Sigmoid colon (tissue), 4 donors: ENCODE results near the gene TAS1R1.

Source experiments
- EP300 ChIP-seq, 4 donors: sonication (generic); formaldehyde crosslinking; IDR thresholded peaks; one replicate each; pipeline ENCODE4 v1.6.1; 2017; ENCODE audit warnings: antibody characterized with exemption in 4 of 4
- POLR2A ChIP-seq, 2 donors: fragments of 450-650 bp; IDR thresholded peaks; one replicate each; pipeline ENCODE4 v1.6.1; 2016; ENCODE audit warnings: antibody characterized with exemption in 2 of 2, mild to moderate bottlenecking in 2 of 2, moderate library complexity in 2 of 2
- POLR2AphosphoS5 ChIP-seq, 4 donors: sonication (generic); formaldehyde crosslinking; IDR thresholded peaks; one replicate each; pipeline ENCODE4 v1.6.1; 2017; ENCODE audit warnings: antibody characterized with exemption in 4 of 4
- TF ChIP-seq, protein P1 (sequence below), 4 experiments: fragments of 450-650 bp in 3 of 4; fragments of 200-600 bp in 1 of 4; IDR thresholded peaks; one replicate each; pipeline ENCODE4 v1.5.1; 2016 to 2019; ENCODE audit warnings: antibody characterized with exemption in 4 of 4, mild to moderate bottlenecking in 3 of 4, moderate library complexity in 2 of 4

DNA sequence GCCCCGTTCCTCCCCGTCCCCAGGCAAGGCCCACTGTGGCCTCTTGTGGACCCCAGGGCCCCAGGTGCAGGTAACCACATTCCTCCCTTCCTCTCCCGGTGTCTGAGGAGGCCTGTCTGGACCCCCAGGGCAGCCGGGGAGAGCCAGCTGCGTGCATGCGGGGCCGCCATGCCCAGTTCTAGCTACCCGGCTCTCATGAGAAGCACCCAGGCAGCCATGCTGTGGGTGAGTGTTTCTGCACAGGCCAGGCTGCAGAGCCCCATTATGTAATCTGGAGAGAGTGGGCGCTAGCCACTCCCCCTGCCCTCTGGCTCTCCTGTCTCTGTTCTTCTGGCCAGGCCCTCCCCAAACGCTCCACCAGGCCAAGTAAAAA, 45.2 kb upstream of the TAS1R1 start:
- TF ChIP-seq, protein P1, sequence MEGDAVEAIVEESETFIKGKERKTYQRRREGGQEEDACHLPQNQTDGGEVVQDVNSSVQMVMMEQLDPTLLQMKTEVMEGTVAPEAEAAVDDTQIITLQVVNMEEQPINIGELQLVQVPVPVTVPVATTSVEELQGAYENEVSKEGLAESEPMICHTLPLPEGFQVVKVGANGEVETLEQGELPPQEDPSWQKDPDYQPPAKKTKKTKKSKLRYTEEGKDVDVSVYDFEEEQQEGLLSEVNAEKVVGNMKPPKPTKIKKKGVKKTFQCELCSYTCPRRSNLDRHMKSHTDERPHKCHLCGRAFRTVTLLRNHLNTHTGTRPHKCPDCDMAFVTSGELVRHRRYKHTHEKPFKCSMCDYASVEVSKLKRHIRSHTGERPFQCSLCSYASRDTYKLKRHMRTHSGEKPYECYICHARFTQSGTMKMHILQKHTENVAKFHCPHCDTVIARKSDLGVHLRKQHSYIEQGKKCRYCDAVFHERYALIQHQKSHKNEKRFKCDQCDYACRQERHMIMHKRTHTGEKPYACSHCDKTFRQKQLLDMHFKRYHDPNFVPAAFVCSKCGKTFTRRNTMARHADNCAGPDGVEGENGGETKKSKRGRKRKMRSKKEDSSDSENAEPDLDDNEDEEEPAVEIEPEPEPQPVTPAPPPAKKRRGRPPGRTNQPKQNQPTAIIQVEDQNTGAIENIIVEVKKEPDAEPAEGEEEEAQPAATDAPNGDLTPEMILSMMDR (IDR thresholded peaks at IDR 0.05) = no peak
- no peak for TF ChIP-seq EP300 (IDR thresholded peaks at IDR 0.05)
- TF ChIP-seq POLR2AphosphoS5 (IDR thresholded peaks at IDR 0.05) = no peak
- no peak for TF ChIP-seq POLR2A (IDR thresholded peaks at IDR 0.05)
